IMR-90 (cell line): ENCODE measurements around the gene ROBO1.

Experiments used
- BHLHE40 ChIP-seq: fragments of 150-350 bp; IDR thresholded peaks from 2 replicates; pipeline ENCODE4 v1.6.1; 2016; ENCODE audit warnings: mild to moderate bottlenecking, low read depth, low read length
- CHD1 ChIP-seq: IDR thresholded peaks from 2 replicates; pipeline ENCODE4 v1.6.1; 2012; ENCODE audit warnings: low read depth, low read length, improper control_type of control experiment
- CTCF ChIP-seq: conservative IDR thresholded peaks from 2 replicates; pipeline ENCODE4 v1.5.1; 2012; ENCODE audit warnings: mild to moderate bottlenecking, low read depth, low read length, improper control_type of control experiment
- FOS ChIP-seq: fragments of 150-350 bp; IDR thresholded peaks from 2 replicates; pipeline ENCODE4 v1.6.1; 2016; ENCODE audit warnings: low read depth, low read length
- MAZ ChIP-seq: IDR thresholded peaks from 2 replicates; pipeline ENCODE4 v1.6.1; 2012; ENCODE audit warnings: low read depth, mild to moderate bottlenecking, low read length, improper control_type of control experiment, moderate library complexity, borderline replicate concordance
- MXI1 ChIP-seq: IDR thresholded peaks from 2 replicates; pipeline ENCODE4 v1.6.1; 2012; ENCODE audit warnings: low read depth, mild to moderate bottlenecking, low read length, moderate library complexity, borderline replicate concordance
- POLR2A ChIP-seq: IDR thresholded peaks from 2 replicates; pipeline ENCODE4 v1.6.1; 2012; ENCODE audit warnings: mild to moderate bottlenecking, low read depth, low read length
- RCOR1 ChIP-seq: IDR thresholded peaks from 2 replicates; pipeline ENCODE4 v1.6.1; 2012; ENCODE audit warnings: mild to moderate bottlenecking, low read length, improper control_type of control experiment; ENCODE audit not compliant: insufficient replicate concordance
- RFX5 ChIP-seq: IDR thresholded peaks from 2 replicates; pipeline ENCODE4 v1.8.0; 2012; ENCODE audit warnings: low read depth, mild to moderate bottlenecking, low read length, moderate library complexity
- SMC3 ChIP-seq: fragments of 150-350 bp; IDR thresholded peaks from 2 replicates; pipeline ENCODE4 v1.6.1; 2016; ENCODE audit warnings: low read depth, mild to moderate bottlenecking, antibody characterized with exemption, low read length, moderate library complexity
- USF2 ChIP-seq: fragments of 150-350 bp; IDR thresholded peaks from 2 replicates; pipeline ENCODE4 v1.6.1; 2017; ENCODE audit warnings: mild to moderate bottlenecking, antibody characterized with exemption, low read length, low read depth

DNA sequence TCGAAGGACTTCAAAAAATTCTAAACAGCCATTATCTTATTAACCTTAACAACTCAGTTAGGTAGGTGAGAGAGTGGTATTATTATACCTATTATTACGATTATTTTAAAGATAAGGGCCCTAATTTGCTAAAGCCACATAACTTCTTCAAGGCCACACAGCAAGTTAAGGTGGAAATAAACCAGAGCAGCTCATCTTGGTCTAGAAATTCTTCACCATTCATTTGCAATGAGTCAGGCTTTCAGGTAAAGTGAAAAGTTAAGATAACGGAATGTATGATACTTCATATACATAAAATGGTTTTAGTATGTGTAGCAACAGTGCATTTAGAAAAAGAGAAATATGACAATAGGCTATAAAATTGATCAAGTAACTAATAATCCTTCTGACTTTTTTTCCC, 920.2 kb downstream of the ROBO1 start:
- TF ChIP-seq SMC3 (no peak), CTCF (no peak), POLR2A (no peak), BHLHE40 (no peak), FOS (no peak), MAZ (no peak), USF2 (no peak), RCOR1 (no peak), MXI1 (no peak), CHD1 (no peak), RFX5 (no peak)
